ENCODE measurements around the gene SNRPE.
"Not testable (repeated sequence)": the region's sequence is repeated elsewhere in the genome, so short reads cannot be mapped to it uniquely, and the experiment has no call there.

The SNRPE gene

DNA sequence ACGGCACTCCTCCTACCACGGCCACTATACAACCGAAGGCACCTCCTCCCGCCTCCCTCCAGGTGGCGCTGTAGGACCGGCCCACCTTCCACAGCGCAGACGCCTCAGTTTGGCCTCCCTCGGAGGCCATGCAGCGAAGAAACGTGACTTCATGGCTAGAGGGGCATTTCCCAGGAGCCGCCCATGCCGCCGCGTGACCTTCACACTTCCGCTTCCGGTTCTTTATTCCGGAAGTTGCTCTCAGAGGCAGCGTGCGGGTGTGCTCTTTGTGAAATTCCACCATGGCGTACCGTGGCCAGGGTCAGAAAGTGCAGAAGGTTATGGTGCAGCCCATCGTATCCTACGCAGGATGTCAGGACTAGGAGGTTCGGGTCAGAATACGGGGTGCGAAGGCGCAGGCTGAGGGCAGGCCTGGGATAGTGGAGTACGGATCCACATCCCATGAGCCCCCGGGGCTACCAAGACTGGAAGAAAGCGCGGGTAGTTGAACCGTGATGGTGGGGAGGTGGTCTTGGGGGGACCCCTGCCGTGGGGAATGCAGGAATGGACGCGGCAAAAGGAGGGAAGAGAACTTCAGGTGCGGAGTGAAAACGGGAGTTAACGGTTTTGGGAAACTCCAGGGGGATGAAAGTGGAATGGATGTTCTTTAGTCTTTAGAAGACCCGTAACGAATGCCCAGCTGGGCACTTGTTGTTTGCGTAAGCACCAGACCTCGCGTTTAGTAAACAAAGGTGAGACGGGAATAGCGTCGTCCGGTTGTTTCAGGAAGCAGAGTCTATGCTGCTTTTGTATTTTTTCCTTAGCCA lies at the start of gene SNRPE:
Gene SNRPE, plus strand, starts transcription at position 221 of the 806 bp plus-strand sequence. Its CDS starts 61 bp downstream, at position 282.
- peak; percentile 94 for DNase-seq

DNA sequence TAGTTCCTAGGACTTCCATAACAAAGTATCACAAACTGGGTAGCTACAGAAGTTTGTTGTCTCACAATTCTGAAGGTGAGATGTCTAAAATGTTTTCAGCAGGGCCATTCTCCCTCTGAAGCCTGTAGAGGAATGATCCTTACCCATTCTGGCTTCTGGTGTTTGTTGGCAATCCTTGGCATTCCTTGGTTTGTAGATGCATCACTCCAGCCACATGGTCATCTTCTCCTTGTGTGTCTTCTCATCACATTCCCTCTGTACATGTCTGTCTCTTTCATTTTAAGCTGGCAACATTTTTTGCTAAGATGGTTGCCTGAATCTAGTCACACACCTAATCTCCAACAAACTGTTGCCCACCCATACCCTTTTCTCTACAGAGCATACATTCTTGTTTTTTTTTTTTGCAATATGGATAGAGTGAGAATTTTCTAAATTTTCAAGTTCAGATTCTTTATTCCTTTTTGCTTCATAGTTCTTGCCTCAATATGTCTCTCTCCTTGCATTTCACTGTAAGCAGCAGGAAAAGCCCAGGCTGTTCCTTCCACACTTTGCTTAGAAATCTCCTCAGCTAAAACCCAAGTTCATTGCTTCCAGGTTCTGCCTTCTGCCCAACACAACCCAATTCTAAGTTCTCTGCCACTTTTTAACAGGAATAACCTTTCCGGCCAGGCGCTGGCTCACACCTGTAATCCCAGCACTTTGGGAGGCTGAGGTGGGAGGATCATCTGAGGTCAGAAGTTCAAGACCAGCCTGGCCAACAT lies 47.6 kb upstream of the SNRPE start:
- no peak for DNase-seq

- DNase-seq: no peak
These were observed 43.0 kb upstream of the SNRPE start for GRCh38 chr1:203818399-203818798.

GRCh38 chr1:203823306-203823705 lies 38.1 kb upstream of the SNRPE start:
- no peak for DNase-seq

GRCh38 chr1:203826175-203826574 lies 35.2 kb upstream of the SNRPE start:
- DNase-seq: no peak

DNA sequence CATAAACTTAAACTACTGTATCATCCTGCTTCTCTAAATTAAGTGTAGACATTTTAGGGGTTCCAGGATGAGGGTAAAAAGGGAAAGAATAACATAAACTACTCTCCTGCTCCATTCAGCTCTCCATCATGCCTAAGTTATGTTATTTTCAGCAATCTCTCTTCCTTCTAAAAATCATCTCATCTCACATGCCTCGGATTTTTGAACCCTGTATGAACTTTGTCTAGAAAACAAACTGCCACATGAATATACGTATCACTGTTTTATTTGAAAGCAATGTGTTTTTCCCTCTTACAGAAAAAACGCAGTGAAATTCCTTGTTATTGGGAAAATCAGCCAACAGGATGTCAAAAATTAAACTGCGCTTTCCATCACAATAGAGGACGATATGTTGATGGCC lies 33.4 kb upstream of the SNRPE start:
- DNase-seq: no peak

- DNase-seq: no peak
These were observed 32.9 kb upstream of the SNRPE start for GRCh38 chr1:203828503-203828902.

DNA sequence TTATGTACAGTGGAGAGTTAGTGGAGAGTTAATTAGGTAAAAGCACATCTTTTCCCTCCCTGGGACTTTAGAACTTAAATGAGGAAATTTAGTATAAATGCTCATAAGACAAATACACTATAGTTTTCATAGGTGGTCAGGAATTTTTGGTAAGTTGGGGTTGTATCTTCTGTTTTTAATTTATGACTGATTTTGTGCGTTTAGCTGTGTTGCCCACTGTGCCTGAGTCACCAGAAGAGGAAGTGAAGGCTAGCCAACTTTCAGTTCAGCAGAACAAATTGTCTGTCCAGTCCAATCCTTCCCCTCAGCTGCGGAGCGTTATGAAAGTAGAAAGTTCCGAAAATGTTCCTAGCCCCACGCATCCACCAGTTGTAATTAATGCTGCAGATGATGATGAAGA lies 32.2 kb upstream of the SNRPE start:
- not testable (repeated sequence) for DNase-seq

DNA sequence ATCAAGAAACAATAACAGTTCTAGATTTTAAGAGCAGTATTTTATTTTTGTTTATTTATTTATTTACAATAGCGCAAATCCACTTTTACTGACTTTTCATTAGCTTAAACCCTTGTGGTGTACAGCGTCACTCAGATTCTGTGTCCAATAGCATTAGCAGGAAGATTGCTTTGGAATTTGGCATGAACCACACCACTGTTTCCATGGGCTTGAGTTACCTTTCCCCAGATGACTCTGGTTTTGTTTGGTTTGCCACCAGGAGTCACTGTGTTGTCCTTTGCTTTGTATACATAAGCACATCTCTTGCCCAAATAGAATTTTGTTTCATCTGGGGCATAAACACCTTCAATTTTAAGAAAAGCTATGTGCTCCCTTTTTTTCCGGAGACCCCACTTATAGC lies 25.9 kb upstream of the SNRPE start:
- no peak for DNase-seq

DNA sequence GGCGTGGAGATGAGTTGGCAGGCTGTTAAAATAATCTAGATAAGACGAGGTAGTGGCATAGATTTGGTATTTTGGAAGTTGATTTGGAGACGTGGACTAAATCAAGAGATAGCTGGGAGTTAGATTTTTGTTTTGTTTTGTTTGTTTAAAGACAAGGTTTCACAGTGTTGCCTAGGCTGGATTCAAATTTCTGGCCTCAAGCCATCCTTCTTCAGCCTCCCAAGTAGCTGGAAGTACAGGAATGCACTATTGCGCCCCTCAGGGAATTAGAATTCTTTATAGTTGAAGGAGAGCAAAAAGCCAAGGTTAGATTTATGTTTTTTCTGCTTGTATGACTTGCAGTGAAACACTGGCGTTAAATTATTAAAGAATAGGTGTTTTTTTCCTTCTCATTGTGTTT lies 22.3 kb upstream of the SNRPE start:
- no peak for DNase-seq

- no peak for DNase-seq
These were observed 21.1 kb upstream of the SNRPE start for GRCh38 chr1:203840208-203840808.

GRCh38 chr1:203842559-203842876 lies 18.9 kb upstream of the SNRPE start:
- DNase-seq: no peak

DNA sequence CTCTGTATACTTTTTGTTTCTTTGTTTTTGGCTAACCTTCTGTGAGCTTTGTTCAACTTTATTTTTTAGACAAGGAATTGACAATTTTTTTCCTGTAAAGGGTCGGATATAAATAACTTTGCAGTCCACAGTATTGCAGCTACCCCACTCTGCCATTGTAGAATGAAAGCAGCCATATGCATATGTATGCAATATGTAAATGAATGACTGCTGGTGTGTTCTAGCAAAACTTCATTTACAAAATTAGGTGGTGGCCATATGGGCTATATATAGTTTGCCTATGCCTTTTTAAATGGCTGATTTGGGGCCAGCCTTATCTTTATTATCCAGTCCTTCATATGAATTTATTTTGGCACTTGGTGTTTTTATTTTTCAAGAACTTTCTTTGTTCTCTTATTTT lies 18.0 kb upstream of the SNRPE start:
- DNase-seq: no peak

DNA sequence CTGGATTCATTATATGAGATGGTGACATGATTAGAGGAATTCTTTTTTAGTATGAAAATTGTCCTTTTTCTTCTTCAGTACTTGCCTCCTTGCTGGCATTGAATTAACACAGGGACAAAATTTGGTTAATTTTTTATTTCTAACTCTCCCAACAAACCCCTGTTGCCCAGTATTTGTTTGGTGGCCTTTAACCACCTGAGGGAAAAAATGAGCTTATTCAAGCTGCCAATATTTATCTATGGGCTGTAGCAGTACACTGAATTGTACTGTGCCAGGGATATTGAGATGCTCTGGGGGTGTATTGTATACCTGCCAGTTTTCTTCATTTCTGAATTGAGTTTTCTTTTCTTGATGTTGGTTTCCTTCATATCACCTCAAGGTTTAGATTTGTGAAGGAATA lies 8.3 kb upstream of the SNRPE start:
- not testable (repeated sequence) for DNase-seq

- DNase-seq: no peak
These were observed 3.3 kb upstream of the SNRPE start for GRCh38 chr1:203858055-203858454.

- no peak for DNase-seq
These were observed 2.4 kb upstream of the SNRPE start for GRCh38 chr1:203858975-203859374.

GRCh38 chr1:203860396-203861025 lies 888 bp upstream of the SNRPE start:
- DNase-seq: no peak

DNA sequence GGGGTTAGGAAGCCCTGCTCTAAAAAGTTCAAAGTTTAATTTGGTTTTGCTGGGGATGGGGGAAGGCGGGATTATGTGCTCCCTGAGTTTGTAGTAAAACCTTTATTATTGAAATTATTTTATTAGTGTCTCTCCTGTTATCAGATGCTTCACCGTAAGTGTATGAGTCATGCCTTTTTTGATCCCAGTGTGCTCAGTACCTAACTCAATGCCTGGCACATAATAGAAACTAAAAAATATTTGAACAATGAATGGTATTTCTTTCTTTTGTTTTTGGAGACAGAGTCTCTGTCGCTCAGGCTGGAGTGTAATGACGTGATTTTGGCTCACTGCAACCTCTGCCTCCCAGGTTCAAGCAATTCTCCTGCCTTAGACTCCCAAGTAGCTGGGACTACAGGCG lies 6.4 kb downstream of the SNRPE start:
- DNase-seq: no peak

DNA sequence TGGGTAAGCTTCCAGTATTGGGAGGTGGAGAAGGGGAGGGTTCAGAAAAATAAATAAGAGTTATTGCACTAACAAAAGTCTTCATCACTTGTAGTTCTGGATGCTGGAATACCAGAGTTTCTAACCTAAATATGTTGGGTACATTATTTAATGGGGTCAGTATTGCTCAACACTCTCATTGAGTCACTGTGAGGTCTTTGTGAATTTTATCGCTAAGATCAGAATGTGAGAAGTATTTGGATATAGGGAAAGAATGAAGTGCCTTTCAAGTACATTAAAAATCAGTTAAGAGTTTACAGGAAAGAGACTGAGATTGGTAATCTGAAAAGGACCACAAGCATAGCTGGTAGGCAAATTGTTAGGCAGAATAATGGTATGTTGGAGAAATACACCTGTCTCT lies 8.8 kb downstream of the SNRPE start:
- DNase-seq: no peak

DNA sequence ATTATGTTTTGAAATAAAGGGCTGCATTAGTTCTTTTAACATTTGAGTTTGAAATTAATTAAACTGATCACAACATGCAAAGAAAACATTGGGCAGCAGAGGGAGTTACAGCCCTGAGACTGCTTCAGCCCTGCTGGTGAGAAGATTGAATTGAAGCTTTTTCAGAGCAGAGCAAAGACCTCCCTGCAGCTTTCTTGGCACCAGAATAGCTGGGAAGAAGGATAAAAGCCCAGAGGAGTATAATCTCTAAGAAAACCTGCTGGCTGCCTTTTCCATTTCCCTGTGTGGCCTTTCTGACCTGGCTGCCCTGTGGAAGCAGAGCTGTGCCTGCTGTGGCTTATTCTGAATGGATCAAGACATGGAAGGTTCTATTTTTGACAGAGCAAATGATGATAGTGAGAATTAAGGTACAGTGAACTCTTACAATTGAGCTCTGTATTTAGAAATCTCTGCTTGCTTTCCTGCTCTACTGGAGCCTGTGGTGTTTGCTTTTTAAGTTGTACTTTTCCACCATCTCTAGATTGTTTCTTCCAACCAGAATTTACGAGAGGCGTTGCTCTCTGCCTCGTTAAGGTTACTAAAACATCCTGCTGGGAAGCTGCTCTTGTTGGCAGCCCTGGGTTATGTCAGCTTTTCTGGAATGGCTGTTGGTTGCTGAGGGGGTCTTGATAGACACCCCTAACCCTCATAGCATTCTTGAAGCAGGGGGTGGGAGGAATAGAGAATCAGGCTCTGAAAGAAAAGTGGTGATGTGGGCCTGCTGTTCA lies 9.9 kb downstream of the SNRPE start:
- no peak for DNase-seq

GRCh38 chr1:203873094-203873493 lies 11.7 kb downstream of the SNRPE start:
- DNase-seq: no peak

DNA sequence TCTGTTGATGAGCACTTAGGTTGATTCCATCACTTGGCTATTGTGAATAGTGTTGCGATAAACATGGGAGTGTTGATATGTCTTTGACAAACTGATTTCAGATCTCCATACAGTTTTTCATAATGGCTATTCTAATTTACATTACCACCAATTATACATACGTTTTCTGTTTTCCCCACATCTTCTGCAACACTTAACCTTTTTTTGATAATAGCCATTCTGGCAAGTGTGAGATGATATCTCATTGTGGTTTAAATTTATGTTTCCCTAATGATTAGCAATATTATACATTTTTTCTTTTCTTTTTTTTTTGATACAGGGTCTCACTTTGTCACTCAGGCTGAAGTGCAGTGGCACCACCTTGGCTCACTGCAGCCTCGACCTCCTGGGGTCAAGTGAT lies 17.0 kb downstream of the SNRPE start:
- no peak for DNase-seq

GRCh38 chr1:203880606-203881005 lies 19.2 kb downstream of the SNRPE start:
- no peak for DNase-seq
